DND-41 (cell line): ENCODE measurements around the gene SMCO4.

Experiments used
- ATAC-seq: fragments of 200-7000 bp; cut with Tn5 transposase; 3 replicates; pipeline ENCODE4 v1.9.1; 2021; ENCODE audit warnings: low read depth; ENCODE audit not compliant: insufficient read depth
- DNase-seq: peaks from one replicate; pipeline ENCODE4 v3.0.0-alpha.2; 2020
- H2AFZ ChIP-seq: 2 replicates; pipeline ENCODE4 v1.6.0; 2012; ENCODE audit warnings: low read depth, low read length
- H3K27ac ChIP-seq: 2 replicates; pipeline ENCODE4 v1.5.1; 2012; ENCODE audit warnings: low read length, inconsistent platforms
- H3K27me3 ChIP-seq: fragments of 200-600 bp; sonication (generic); 2 replicates; pipeline ENCODE4 v1.6.0; 2012; ENCODE audit warnings: low read length, mild to moderate bottlenecking, inconsistent platforms; ENCODE audit not compliant: insufficient read depth, poor library complexity
- H3K36me3 ChIP-seq: 2 replicates; pipeline ENCODE4 v1.5.1; 2012; ENCODE audit warnings: low read length, inconsistent platforms; ENCODE audit not compliant: insufficient read depth
- H3K4me1 ChIP-seq: 2 replicates; pipeline ENCODE4 v1.5.1; 2012; ENCODE audit warnings: mild to moderate bottlenecking, low read length; ENCODE audit not compliant: insufficient read depth
- H3K4me2 ChIP-seq: 2 replicates; pipeline ENCODE4 v1.6.0; 2012; ENCODE audit warnings: mild to moderate bottlenecking, moderate library complexity, low read length, inconsistent platforms; ENCODE audit not compliant: insufficient read depth
- H3K4me3 ChIP-seq, 2 experiments: fragments of 200-600 bp in 1 of 2; shearing (Covaris generic) in 1 of 2; 2 replicates each; pipeline ENCODE4 v1.5.1; 2012 to 2016; ENCODE audit warnings: inconsistent platforms in 2 of 2, low read length in 2 of 2, mild to moderate bottlenecking in 2 of 2, low read depth in 1 of 2, moderate library complexity in 1 of 2
- H3K79me2 ChIP-seq: 2 replicates; pipeline ENCODE4 v1.6.0; 2012; ENCODE audit warnings: low read length, inconsistent platforms; ENCODE audit not compliant: insufficient read depth
- H3K9ac ChIP-seq: 2 replicates; pipeline ENCODE4 v1.6.0; 2012; ENCODE audit warnings: low read depth, mild to moderate bottlenecking, inconsistent platforms, low read length, moderate library complexity
- H3K9me3 ChIP-seq: 2 replicates; pipeline ENCODE4 v1.5.1; 2012; ENCODE audit warnings: low read length, moderate library complexity, mild to moderate bottlenecking, inconsistent platforms; ENCODE audit not compliant: insufficient read depth, severe bottlenecking
- H4K20me1 ChIP-seq: 2 replicates; pipeline ENCODE4 v1.6.0; 2012; ENCODE audit warnings: low read length; ENCODE audit not compliant: insufficient read depth
- EZH2 ChIP-seq: IDR thresholded peaks from 3 replicates; pipeline ENCODE4 v1.6.1; 2012; ENCODE audit warnings: borderline replicate concordance, low read depth, mild to moderate bottlenecking, moderate library complexity, low read length, inconsistent platforms; ENCODE audit not compliant: severe bottlenecking
- TF ChIP-seq, protein P1 (sequence below): IDR thresholded peaks from 2 replicates; pipeline ENCODE4 v1.5.1; 2012; ENCODE audit warnings: borderline replicate concordance, low read length, moderate library complexity, mild to moderate bottlenecking; ENCODE audit not compliant: poor library complexity, severe bottlenecking; ENCODE audit errors: extremely low read depth

SMCO4 gene

GRCh38 chr11:93480756-93481155 is 62.4 kb downstream of the SMCO4 start:
- Histone ChIP-seq H3K4me3 (no peak overlapping the region), H3K9ac (no peak overlapping the region), H3K4me2 (no peak overlapping the region), H3K9me3 (no peaks in the 10 kb centered on the region), H3K79me2 (no peaks in the 10 kb centered on the region), H2AFZ (no peak overlapping the region), H4K20me1 (no peaks in the 10 kb centered on the region), H3K27me3 (no peaks in the 10 kb centered on the region), H3K36me3 (peaks cover 17% of the 10 kb centered on the region), H3K4me1 (no peaks in the 10 kb centered on the region), H3K27ac (no peak overlapping the region)
- ATAC-seq (no peak), DNase-seq (no peak)
- no peak for TF ChIP-seq EZH2
- TF ChIP-seq, protein P1, sequence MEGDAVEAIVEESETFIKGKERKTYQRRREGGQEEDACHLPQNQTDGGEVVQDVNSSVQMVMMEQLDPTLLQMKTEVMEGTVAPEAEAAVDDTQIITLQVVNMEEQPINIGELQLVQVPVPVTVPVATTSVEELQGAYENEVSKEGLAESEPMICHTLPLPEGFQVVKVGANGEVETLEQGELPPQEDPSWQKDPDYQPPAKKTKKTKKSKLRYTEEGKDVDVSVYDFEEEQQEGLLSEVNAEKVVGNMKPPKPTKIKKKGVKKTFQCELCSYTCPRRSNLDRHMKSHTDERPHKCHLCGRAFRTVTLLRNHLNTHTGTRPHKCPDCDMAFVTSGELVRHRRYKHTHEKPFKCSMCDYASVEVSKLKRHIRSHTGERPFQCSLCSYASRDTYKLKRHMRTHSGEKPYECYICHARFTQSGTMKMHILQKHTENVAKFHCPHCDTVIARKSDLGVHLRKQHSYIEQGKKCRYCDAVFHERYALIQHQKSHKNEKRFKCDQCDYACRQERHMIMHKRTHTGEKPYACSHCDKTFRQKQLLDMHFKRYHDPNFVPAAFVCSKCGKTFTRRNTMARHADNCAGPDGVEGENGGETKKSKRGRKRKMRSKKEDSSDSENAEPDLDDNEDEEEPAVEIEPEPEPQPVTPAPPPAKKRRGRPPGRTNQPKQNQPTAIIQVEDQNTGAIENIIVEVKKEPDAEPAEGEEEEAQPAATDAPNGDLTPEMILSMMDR, result no peak

- Histone ChIP-seq H3K36me3 (peaks cover 15% of the 10 kb centered on the region), H3K79me2 (no peaks in the 10 kb centered on the region), H3K4me2 (no peak overlapping the region), H3K27ac (no peak overlapping the region), H3K9ac (no peak overlapping the region), H3K4me1 (no peaks in the 10 kb centered on the region), H4K20me1 (no peaks in the 10 kb centered on the region), H3K4me3 (no peak overlapping the region), H3K27me3 (no peaks in the 10 kb centered on the region), H2AFZ (no peak overlapping the region), H3K9me3 (no peaks in the 10 kb centered on the region)
- no peak for TF ChIP-seq EZH2
- TF ChIP-seq, protein P1, result no peak
- DNase-seq, result no peak
- no peak for ATAC-seq
Observed at GRCh38 chr11:93480256-93480655, 62.9 kb downstream of the SMCO4 start.

DNA sequence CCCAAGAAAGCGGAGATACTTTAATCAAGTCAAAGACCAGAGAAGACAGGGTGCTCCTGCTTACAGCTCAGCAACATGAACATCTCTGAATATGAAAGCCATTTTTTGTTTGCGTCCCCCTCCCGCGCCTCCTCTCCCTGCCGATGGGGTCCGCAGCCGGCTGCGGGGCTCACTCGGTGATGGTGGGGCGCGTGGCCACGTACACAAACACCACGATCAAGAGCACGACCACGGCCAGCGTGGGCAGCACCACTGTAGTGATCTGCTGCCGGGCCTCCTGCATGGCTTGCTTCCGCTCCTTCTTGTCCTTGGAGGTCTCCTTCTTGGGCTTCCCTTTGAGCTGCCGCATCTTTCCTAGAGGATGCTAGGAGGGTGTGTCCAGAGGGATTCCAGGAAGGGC is 64.3 kb downstream of the SMCO4 start:
- no peaks in the 10 kb centered on the region for H3K9me3 ChIP-seq
- no peak overlapping the region for H3K4me3 ChIP-seq
- H3K4me1 ChIP-seq, result no peaks in the 10 kb centered on the region
- ATAC-seq (no peak), DNase-seq (no peak)
- H2AFZ ChIP-seq, result no peak overlapping the region
- no peaks in the 10 kb centered on the region for H4K20me1 ChIP-seq
- H3K79me2 ChIP-seq, result no peaks in the 10 kb centered on the region
- no peak overlapping the region for H3K27ac ChIP-seq
- TF ChIP-seq, protein P1, result no peak
- TF ChIP-seq EZH2, result no peak
- no peak overlapping the region for H3K9ac ChIP-seq
- no peaks in the 10 kb centered on the region for H3K27me3 ChIP-seq
- no peak overlapping the region for H3K4me2 ChIP-seq
- peaks cover 14% of the 10 kb centered on the region; the same call in 1 of the 2 replicates for H3K36me3 ChIP-seq
